ENCODE measurements around the gene PRDM16. TPM values are rescaled to one million over a fixed set of nuclear protein-coding genes. Genes with fewer than 3 reads are reported as not detected.

PRDM16 gene
- total and polyA plus RNA-seq, 2 of the 13 experiments (the other 11 are each of a cell fraction or from before 2014, with no cell fraction given), result 0.15 to 0.81 TPM

Small RNA genes lying within 50 kb of the gene (microRNA-seq; reads per million reads assigned to microRNA genes)
- gene MIR4251, result not detected

Other genes starting within 250 kb of the PRDM16 start
- not detected in 2 replicates for gene ACTRT2, start 47.7 kb upstream of the PRDM16 start, total RNA-seq (2016; rRNA removed; fragmentation: Illumina TruSeq; extraction: Trizol)
- not detected in 2 replicates for gene ACTRT2, start 47.7 kb upstream of the PRDM16 start, polyA plus RNA-seq (2011; rRNA removed)